K562 (cell line): ENCODE data around the gene USP2. TPM values are rescaled to one million over a fixed set of nuclear protein-coding genes. Genes with fewer than 3 reads are reported as not detected.
A peak's percentile ranks its signal among the peaks of the same experiment; 100 is the strongest.

Source experiments
- ADNP ChIP-seq: fragments of 200-800 bp; sonication (Bioruptor generic); IDR thresholded peaks from 2 replicates; pipeline ENCODE4 v1.6.1; 2016; ENCODE audit warnings: missing genetic modification characterization, missing compliant biosample characterization
- BCL6 ChIP-seq: fragments of 250-450 bp; sonication (Bioruptor Pico); IDR thresholded peaks from 2 replicates; pipeline ENCODE4 v1.4.0; 2020
- ETV6 ChIP-seq, 3 experiments: fragments of 150-350 bp in 1 of 3; sonication (generic) in 1 of 3; formaldehyde crosslinking in 1 of 3; IDR thresholded peaks; 2 replicates each; pipeline versions ENCODE4 v1.6.1 to v1.8.0; 2014 to 2022; ENCODE audit warnings: borderline replicate concordance in 2 of 3, low read depth in 2 of 3, antibody characterized with exemption in 1 of 3, low read length in 1 of 3, mild to moderate bottlenecking in 1 of 3, missing genetic modification reagents in 1 of 3
- FOXM1 ChIP-seq, 2 experiments: fragments of 450-650 bp in 1 of 2; sonication (generic) in 1 of 2; formaldehyde crosslinking in 1 of 2; IDR thresholded peaks; 2 replicates each; pipeline versions ENCODE4 v1.6.1 to v1.9.0; 2017 to 2022; ENCODE audit warnings: low read depth in 2 of 2, mild to moderate bottlenecking in 2 of 2, missing genetic modification reagents in 1 of 2, moderate library complexity in 1 of 2
- HDAC6 ChIP-seq: IDR thresholded peaks from 2 replicates; pipeline ENCODE4 v1.6.1; 2012; ENCODE audit warnings: low read depth, mild to moderate bottlenecking, control low read depth, inconsistent platforms, low read length, moderate library complexity
- HMGN3 ChIP-seq: IDR thresholded peaks from 2 replicates; pipeline ENCODE4 v1.6.1; 2011; ENCODE audit warnings: borderline replicate concordance, low read depth, mild to moderate bottlenecking, mixed read lengths, low read length; ENCODE audit not compliant: insufficient read length; ENCODE audit errors: extremely low read depth
- HNRNPUL1 ChIP-seq: fragments of 200-400 bp; formaldehyde crosslinking; IDR thresholded peaks from 2 replicates; pipeline ENCODE4 v1.6.1; 2017; ENCODE audit warnings: low read length
- MAZ ChIP-seq, 2 experiments: fragments of 450-650 bp in 1 of 2; sonication (generic) in 1 of 2; formaldehyde crosslinking; IDR thresholded peaks in 1 of 2; conservative IDR thresholded peaks in 1 of 2; 2 replicates each; pipeline versions ENCODE4 v1.4.0 to v1.5.0; 2020; ENCODE audit warnings: mild to moderate bottlenecking in 1 of 2, missing genetic modification reagents in 1 of 2
- MCM2 ChIP-seq: fragments of 450-650 bp; IDR thresholded peaks from 2 replicates; pipeline ENCODE4 v1.6.1; 2017; ENCODE audit warnings: low read depth, mild to moderate bottlenecking
- POLR2AphosphoS2 ChIP-seq: IDR thresholded peaks from 2 replicates; pipeline ENCODE4 v1.6.1; 2012; ENCODE audit warnings: low read length, improper control_type of control experiment
- SAFB ChIP-seq: fragments of 200-400 bp; formaldehyde crosslinking; IDR thresholded peaks from 2 replicates; pipeline ENCODE4 v1.6.1; 2017; ENCODE audit warnings: low read depth, low read length, borderline replicate concordance
- SFPQ ChIP-seq: fragments of 200-400 bp; formaldehyde crosslinking; IDR thresholded peaks from 2 replicates; pipeline ENCODE4 v1.6.1; 2017; ENCODE audit warnings: mild to moderate bottlenecking, low read depth, low read length, moderate library complexity
- SIRT6 ChIP-seq: IDR thresholded peaks from one replicate; pipeline ENCODE4 v1.6.1; 2012; ENCODE audit warnings: low read depth, mild to moderate bottlenecking, control low read depth, inconsistent platforms, low read length, moderate library complexity
- SIX5 ChIP-seq, 2 experiments: IDR thresholded peaks; 2 replicates each; pipeline ENCODE4 v1.6.1; 2011; ENCODE audit warnings: low read length in 2 of 2, borderline replicate concordance in 1 of 2, low read depth in 1 of 2, mild to moderate bottlenecking in 1 of 2, moderate library complexity in 1 of 2; ENCODE audit not compliant: insufficient read depth in 1 of 2
- TFAP4 ChIP-seq: sonication (generic); formaldehyde crosslinking; IDR thresholded peaks from 2 replicates; pipeline ENCODE4 v1.8.0; 2022; ENCODE audit warnings: missing genetic modification reagents, mild to moderate bottlenecking, moderate library complexity, borderline replicate concordance
- ZFPM2 ChIP-seq: fragments of 250-450 bp; sonication (Bioruptor Pico); IDR thresholded peaks from 2 replicates; pipeline ENCODE4 v1.5.1; 2022; ENCODE audit warnings: mild to moderate bottlenecking
- ZNF518B ChIP-seq: fragments of 250-450 bp; sonication (Bioruptor Pico); IDR thresholded peaks from 2 replicates; pipeline ENCODE4 v1.5.0; 2021; ENCODE audit warnings: mild to moderate bottlenecking, moderate library complexity
- ZNF830 ChIP-seq: fragments of 250-450 bp; sonication (Bioruptor Pico); IDR thresholded peaks from 2 replicates; pipeline ENCODE4 v1.5.0; 2021; ENCODE audit warnings: mild to moderate bottlenecking
- ZSCAN32 ChIP-seq: fragments of 450-650 bp; formaldehyde crosslinking; IDR thresholded peaks from 2 replicates; pipeline ENCODE4 v1.4.0; 2020; ENCODE audit warnings: mild to moderate bottlenecking, moderate library complexity
- polyA plus RNA-seq, 8 experiments: library from polyadenylated mRNA; depleted of rRNA in 4 of 8; stranded (reverse) in 5 of 8; unstranded in 3 of 8; fragments of >200 nt; fragmentation: Nextera tagmentation in 2 of 8; fragmentation: Illumina TruSeq in 1 of 8; extraction: Ambion mirVana in 2 of 8; extraction: Trizol in 1 of 8; gene quantifications; 2 replicates each; pipeline versions ENCODE4 v1.2.1 to v1.2.3, GENCODE V29; 2011 to 2014; ENCODE audit warnings: inconsistent platforms in 1 of 8, missing spikeins in 1 of 8
- total RNA-seq, 7 experiments: library from RNA; depleted of rRNA in 6 of 7; stranded (reverse); fragments of >200 nt in 6 of 7; fragmentation: Illumina TruSeq in 2 of 7; extraction: Trizol in 2 of 7; gene quantifications; 2 replicates each; pipeline versions ENCODE4 v1.2.1 to v1.2.3, GENCODE V29; 2011 to 2021; ENCODE audit warnings: low replicate concordance in 1 of 7

Gene USP2
- total and polyA plus RNA-seq, 9 of the 15 experiments (the other 6 are each of a cell fraction or from before 2014, with no cell fraction given) = 2.8 to 16.9 (median 3.9) TPM

DNA sequence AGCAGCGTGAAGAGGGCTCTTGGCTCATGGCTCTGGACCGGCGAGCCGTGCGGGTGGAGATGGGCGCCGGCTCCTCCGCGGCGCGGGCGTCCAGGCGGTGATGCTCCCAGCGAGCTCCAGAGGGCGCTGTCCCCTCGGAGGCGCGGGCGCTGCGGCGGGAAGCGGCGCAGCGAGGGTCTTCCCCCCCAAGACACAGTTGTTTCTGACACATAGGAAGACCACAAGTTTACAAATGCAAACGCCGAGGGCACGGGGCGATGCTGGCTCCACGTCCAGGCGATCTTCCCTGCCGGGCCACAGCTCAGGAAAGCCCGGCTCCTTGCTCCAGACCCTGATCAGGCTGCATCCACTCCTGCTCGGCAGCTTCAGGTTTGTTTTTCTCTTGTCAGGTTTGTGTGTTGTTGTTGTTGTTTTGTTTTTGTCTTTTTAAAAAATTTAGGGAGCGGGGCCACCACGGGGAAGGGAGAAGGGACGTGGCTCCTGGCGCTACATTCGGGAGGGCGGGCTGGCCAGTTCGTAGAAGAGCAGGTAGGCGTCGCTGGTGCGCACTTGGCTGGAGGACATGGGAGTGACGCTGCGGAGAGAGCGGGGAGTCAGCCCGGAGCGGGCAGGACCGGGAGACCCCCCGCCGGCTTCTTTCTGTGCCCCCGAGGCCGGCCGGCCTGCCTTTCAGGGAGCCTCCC, 25.0 kb downstream of the USP2 start (continued):
- no peak for TF ChIP-seq SAFB
- TF ChIP-seq SFPQ = no peak
- no peak for TF ChIP-seq BCL6
- TF ChIP-seq MCM2 = no peak
- no peak for TF ChIP-seq ZNF830 (CRISPR knock-in tag)
- TF ChIP-seq SIRT6 = no peak
- no peak for TF ChIP-seq ZFPM2 (CRISPR knock-in tag)
- no peak for TF ChIP-seq ETV6 (IDR thresholded peaks at IDR 0.05; ENCODE audit: borderline replicate concordance in 1 of 2, low read depth in 2 of 2, low read length in 1 of 2)
- TF ChIP-seq ETV6 (CRISPR knock-in tag; IDR thresholded peaks at IDR 0.05; ENCODE audit: borderline replicate concordance) = no peak
- TF ChIP-seq ZNF518B (CRISPR knock-in tag) = no peak
- TF ChIP-seq HDAC6 = no peak
- TF ChIP-seq FOXM1 (IDR thresholded peaks at IDR 0.05; ENCODE audit: low read depth) = no peak
- TF ChIP-seq FOXM1 (CRISPR knock-in tag; IDR thresholded peaks at IDR 0.05; ENCODE audit: low read depth) = no peak
- no peak for TF ChIP-seq POLR2AphosphoS2
- TF ChIP-seq ZSCAN32 (CRISPR knock-in tag) = no peak
- TF ChIP-seq MAZ (CRISPR knock-in tag; conservative IDR thresholded peaks at IDR 0.05 in 1 of 2, IDR thresholded peaks at IDR 0.05 in 1 of 2) = peak in 1 of 2 experiments; percentile 74; a peak in 3 of 4 replicates
- no peak for TF ChIP-seq SIX5 (IDR thresholded peaks at IDR 0.05; ENCODE audit: borderline replicate concordance in 1 of 2, insufficient read depth in 1 of 2, low read depth in 1 of 2, low read length in 2 of 2)
- TF ChIP-seq TFAP4 (CRISPR knock-in tag) = peak; percentile 61
- no peak for TF ChIP-seq HNRNPUL1
- peak; percentile 10 for TF ChIP-seq HMGN3
- TF ChIP-seq ADNP (tag) = no peak
